K562 (cell line): ENCODE results near the gene PDCD1LG2. TPM values are rescaled to one million over a fixed set of nuclear protein-coding genes. Genes with fewer than 3 reads are reported as not detected.

Experiments
- ADNP ChIP-seq: fragments of 200-800 bp; sonication (Bioruptor generic); IDR thresholded peaks from 2 replicates; pipeline ENCODE4 v1.6.1; 2016; ENCODE audit warnings: missing genetic modification characterization, missing compliant biosample characterization
- EHMT2 ChIP-seq: fragments of 450-650 bp; IDR thresholded peaks from 2 replicates; pipeline ENCODE4 v1.6.1; 2018; ENCODE audit warnings: antibody characterized with exemption
- GTF2E2 ChIP-seq: fragments of 200-800 bp; sonication (Bioruptor generic); IDR thresholded peaks from 2 replicates; pipeline ENCODE4 v1.6.1; 2016; ENCODE audit warnings: missing genetic modification characterization, missing compliant biosample characterization
- MAFF ChIP-seq: IDR thresholded peaks from 2 replicates; pipeline ENCODE4 v1.6.1; 2012; ENCODE audit warnings: low read length, improper control_type of control experiment
- TAF15 ChIP-seq: fragments of 200-400 bp; formaldehyde crosslinking; IDR thresholded peaks from 2 replicates; pipeline ENCODE4 v1.6.1; 2017; ENCODE audit warnings: mild to moderate bottlenecking, low read depth, low read length, moderate library complexity
- TCF7 ChIP-seq: sonication (generic); IDR thresholded peaks from 2 replicates; pipeline ENCODE4 v1.6.1; 2016; ENCODE audit warnings: antibody characterized with exemption, borderline replicate concordance
- ZBTB1 ChIP-seq: sonication (generic); formaldehyde crosslinking; IDR thresholded peaks from 2 replicates; pipeline ENCODE4 v1.8.1; 2023; ENCODE audit warnings: missing genetic modification reagents, low read depth, mild to moderate bottlenecking, borderline replicate concordance
- ZC3H8 ChIP-seq: fragments of 450-650 bp; IDR thresholded peaks from 2 replicates; pipeline ENCODE4 v1.6.1; 2017
- ZNF121 ChIP-seq: sonication (generic); formaldehyde crosslinking; conservative IDR thresholded peaks from 2 replicates; pipeline ENCODE4 v1.8.0; 2022; ENCODE audit warnings: missing genetic modification reagents
- ZNF253 ChIP-seq: fragments of 250-450 bp; sonication (Bioruptor Pico); conservative IDR thresholded peaks from 2 replicates; pipeline ENCODE4 v1.6.1; 2021; ENCODE audit warnings: mild to moderate bottlenecking
- ZNF3 ChIP-seq: fragments of 250-450 bp; sonication (Bioruptor Pico); IDR thresholded peaks from 2 replicates; pipeline ENCODE4 v1.5.0; 2021; ENCODE audit warnings: mild to moderate bottlenecking, moderate library complexity
- polyA plus RNA-seq, 8 experiments: library from polyadenylated mRNA; depleted of rRNA in 4 of 8; stranded (reverse) in 5 of 8; unstranded in 3 of 8; fragments of >200 nt; fragmentation: Nextera tagmentation in 2 of 8; fragmentation: Illumina TruSeq in 1 of 8; extraction: Ambion mirVana in 2 of 8; extraction: Trizol in 1 of 8; gene quantifications; 2 replicates each; pipeline versions ENCODE4 v1.2.1 to v1.2.3, GENCODE V29; 2011 to 2014; ENCODE audit warnings: inconsistent platforms in 1 of 8, missing spikeins in 1 of 8
- total RNA-seq, 7 experiments: library from RNA; depleted of rRNA in 6 of 7; stranded (reverse); fragments of >200 nt in 6 of 7; fragmentation: Illumina TruSeq in 2 of 7; extraction: Trizol in 2 of 7; gene quantifications; 2 replicates each; pipeline versions ENCODE4 v1.2.1 to v1.2.3, GENCODE V29; 2011 to 2021; ENCODE audit warnings: low replicate concordance in 1 of 7
- TF ChIP-seq, protein P1 (sequence below): fragments of 250-450 bp; sonication (Bioruptor Pico); IDR thresholded peaks from 2 replicates; pipeline ENCODE4 v1.8.0; 2022; ENCODE audit warnings: inconsistent platforms
- TF ChIP-seq, protein P2 (sequence below): fragments of 150-350 bp; conservative IDR thresholded peaks from 2 replicates; pipeline ENCODE4 v1.6.1; 2014; ENCODE audit warnings: low read length
- TF ChIP-seq, protein P3 (sequence below): sonication (generic); formaldehyde crosslinking; IDR thresholded peaks from 2 replicates; pipeline ENCODE4 v1.8.1; 2022; ENCODE audit warnings: missing genetic modification reagents
- TF ChIP-seq, protein P4 (sequence below): sonication (generic); formaldehyde crosslinking; IDR thresholded peaks from 2 replicates; pipeline ENCODE4 v1.8.0; 2022; ENCODE audit warnings: mild to moderate bottlenecking, missing genetic modification reagents, borderline replicate concordance
- TF ChIP-seq, protein P5 (sequence below): fragments of 450-650 bp; IDR thresholded peaks from 2 replicates; pipeline ENCODE4 v1.6.1; 2017; ENCODE audit warnings: mild to moderate bottlenecking, moderate library complexity

Gene PDCD1LG2
- total and polyA plus RNA-seq, 9 of the 15 experiments (the other 6 are each of a cell fraction or from before 2014, with no cell fraction given): not detected

DNA sequence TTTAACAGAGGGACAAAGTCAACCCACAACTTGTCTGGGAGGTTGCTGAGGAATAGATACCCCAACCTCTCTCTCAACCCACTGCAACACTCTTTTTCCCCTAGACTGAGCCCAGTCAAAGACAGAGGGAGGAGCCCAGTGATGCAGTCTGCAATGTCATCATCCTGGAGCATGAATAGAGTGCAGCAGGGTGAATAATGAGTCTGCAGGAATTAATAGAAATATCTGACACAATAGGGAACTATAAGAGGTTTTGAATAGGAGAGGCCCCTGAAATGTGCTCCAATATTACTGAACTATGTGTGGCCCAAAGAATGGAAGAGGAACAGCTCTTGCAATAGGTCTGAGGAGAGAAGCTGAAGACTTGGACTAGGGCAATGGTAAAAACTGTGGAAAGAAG, 59.1 kb downstream of the PDCD1LG2 start (continued):
- TF ChIP-seq, protein P1, sequence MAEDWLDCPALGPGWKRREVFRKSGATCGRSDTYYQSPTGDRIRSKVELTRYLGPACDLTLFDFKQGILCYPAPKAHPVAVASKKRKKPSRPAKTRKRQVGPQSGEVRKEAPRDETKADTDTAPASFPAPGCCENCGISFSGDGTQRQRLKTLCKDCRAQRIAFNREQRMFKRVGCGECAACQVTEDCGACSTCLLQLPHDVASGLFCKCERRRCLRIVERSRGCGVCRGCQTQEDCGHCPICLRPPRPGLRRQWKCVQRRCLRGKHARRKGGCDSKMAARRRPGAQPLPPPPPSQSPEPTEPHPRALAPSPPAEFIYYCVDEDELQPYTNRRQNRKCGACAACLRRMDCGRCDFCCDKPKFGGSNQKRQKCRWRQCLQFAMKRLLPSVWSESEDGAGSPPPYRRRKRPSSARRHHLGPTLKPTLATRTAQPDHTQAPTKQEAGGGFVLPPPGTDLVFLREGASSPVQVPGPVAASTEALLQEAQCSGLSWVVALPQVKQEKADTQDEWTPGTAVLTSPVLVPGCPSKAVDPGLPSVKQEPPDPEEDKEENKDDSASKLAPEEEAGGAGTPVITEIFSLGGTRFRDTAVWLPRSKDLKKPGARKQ (CRISPR knock-in tag): no peak
- TF ChIP-seq MAFF: 0 out of 2 replicates have a peak, but pooled peaks have one; percentile 1
- TF ChIP-seq ZNF3: no peak
- TF ChIP-seq GTF2E2 (tag): no peak
- TF ChIP-seq ZNF253 (CRISPR knock-in tag): no peak
- no peak for TF ChIP-seq TCF7
- TF ChIP-seq, protein P2, sequence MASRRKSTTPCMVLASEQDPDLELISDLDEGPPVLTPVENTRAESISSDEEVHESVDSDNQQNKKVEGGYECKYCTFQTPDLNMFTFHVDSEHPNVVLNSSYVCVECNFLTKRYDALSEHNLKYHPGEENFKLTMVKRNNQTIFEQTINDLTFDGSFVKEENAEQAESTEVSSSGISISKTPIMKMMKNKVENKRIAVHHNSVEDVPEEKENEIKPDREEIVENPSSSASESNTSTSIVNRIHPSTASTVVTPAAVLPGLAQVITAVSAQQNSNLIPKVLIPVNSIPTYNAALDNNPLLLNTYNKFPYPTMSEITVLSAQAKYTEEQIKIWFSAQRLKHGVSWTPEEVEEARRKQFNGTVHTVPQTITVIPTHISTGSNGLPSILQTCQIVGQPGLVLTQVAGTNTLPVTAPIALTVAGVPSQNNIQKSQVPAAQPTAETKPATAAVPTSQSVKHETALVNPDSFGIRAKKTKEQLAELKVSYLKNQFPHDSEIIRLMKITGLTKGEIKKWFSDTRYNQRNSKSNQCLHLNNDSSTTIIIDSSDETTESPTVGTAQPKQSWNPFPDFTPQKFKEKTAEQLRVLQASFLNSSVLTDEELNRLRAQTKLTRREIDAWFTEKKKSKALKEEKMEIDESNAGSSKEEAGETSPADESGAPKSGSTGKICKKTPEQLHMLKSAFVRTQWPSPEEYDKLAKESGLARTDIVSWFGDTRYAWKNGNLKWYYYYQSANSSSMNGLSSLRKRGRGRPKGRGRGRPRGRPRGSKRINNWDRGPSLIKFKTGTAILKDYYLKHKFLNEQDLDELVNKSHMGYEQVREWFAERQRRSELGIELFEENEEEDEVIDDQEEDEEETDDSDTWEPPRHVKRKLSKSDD: no peak
- no peak for TF ChIP-seq EHMT2
- TF ChIP-seq ADNP (tag): no peak
- TF ChIP-seq ZBTB1 (CRISPR knock-in tag): no peak
- TF ChIP-seq, protein P3, sequence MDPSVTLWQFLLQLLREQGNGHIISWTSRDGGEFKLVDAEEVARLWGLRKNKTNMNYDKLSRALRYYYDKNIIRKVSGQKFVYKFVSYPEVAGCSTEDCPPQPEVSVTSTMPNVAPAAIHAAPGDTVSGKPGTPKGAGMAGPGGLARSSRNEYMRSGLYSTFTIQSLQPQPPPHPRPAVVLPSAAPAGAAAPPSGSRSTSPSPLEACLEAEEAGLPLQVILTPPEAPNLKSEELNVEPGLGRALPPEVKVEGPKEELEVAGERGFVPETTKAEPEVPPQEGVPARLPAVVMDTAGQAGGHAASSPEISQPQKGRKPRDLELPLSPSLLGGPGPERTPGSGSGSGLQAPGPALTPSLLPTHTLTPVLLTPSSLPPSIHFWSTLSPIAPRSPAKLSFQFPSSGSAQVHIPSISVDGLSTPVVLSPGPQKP (CRISPR knock-in tag): no peak
- TF ChIP-seq TAF15: no peak
- TF ChIP-seq, protein P4, sequence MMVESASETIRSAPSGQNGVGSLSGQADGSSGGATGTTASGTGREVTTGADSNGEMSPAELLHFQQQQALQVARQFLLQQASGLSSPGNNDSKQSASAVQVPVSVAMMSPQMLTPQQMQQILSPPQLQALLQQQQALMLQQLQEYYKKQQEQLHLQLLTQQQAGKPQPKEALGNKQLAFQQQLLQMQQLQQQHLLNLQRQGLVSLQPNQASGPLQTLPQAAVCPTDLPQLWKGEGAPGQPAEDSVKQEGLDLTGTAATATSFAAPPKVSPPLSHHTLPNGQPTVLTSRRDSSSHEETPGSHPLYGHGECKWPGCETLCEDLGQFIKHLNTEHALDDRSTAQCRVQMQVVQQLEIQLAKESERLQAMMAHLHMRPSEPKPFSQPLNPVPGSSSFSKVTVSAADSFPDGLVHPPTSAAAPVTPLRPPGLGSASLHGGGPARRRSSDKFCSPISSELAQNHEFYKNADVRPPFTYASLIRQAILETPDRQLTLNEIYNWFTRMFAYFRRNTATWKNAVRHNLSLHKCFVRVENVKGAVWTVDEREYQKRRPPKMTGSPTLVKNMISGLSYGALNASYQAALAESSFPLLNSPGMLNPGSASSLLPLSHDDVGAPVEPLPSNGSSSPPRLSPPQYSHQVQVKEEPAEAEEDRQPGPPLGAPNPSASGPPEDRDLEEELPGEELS (CRISPR knock-in tag): no peak
- TF ChIP-seq ZC3H8: no peak
- TF ChIP-seq, protein P5, sequence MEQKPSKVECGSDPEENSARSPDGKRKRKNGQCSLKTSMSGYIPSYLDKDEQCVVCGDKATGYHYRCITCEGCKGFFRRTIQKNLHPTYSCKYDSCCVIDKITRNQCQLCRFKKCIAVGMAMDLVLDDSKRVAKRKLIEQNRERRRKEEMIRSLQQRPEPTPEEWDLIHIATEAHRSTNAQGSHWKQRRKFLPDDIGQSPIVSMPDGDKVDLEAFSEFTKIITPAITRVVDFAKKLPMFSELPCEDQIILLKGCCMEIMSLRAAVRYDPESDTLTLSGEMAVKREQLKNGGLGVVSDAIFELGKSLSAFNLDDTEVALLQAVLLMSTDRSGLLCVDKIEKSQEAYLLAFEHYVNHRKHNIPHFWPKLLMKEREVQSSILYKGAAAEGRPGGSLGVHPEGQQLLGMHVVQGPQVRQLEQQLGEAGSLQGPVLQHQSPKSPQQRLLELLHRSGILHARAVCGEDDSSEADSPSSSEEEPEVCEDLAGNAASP: no peak
- no peak for TF ChIP-seq ZNF121 (CRISPR knock-in tag)
- TF ChIP-seq, all 486 proteins: peak for 9
